GM21619 (cell line): ENCODE results near the gene TCF12.
"Not testable (repeated sequence)": the region's sequence is repeated elsewhere in the genome, so short reads cannot be mapped to it uniquely, and the experiment has no call there.

ENCODE experiments used
- ATAC-seq: cut with Tn5 transposase; IDR thresholded peaks from one replicate; pipeline ENCODE4 v1.9.1; 2021; ENCODE audit not compliant: unreplicated experiment

TCF12 gene

DNA sequence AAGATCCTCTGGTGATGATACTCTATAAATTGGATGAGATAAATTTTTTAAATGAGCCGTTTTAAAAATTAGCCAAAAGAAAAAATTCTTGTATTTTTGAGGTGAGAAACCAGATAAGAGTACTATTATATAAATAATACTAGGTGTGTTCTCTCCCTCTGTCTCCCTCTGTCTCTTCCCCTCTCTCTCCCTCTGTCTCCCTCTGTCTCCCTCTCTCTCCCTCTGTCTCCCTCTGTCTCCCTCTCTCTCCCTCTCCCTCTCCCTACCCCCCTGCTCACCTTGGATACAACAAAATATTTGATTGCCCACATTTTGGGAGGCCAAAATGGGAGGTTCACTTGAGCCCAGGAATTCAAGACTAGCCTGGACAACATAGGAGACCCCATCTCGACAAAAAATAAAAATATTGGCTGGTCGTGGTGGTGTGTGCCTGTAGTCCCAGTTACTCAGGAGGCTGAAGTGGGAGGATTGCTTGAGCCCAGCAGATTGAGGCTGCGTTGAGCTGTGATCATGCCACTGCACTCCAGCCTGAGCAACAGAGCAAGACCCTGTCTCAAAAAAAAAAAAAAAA lies 168.5 kb downstream of the TCF12 start:
- ATAC-seq: no peak

- no peak for ATAC-seq
These were observed 171.5 kb downstream of the TCF12 start for GRCh38 chr15:57089815-57090495.

GRCh38 chr15:57090496-57090859 lies 172.0 kb downstream of the TCF12 start:
- no peak for ATAC-seq

DNA sequence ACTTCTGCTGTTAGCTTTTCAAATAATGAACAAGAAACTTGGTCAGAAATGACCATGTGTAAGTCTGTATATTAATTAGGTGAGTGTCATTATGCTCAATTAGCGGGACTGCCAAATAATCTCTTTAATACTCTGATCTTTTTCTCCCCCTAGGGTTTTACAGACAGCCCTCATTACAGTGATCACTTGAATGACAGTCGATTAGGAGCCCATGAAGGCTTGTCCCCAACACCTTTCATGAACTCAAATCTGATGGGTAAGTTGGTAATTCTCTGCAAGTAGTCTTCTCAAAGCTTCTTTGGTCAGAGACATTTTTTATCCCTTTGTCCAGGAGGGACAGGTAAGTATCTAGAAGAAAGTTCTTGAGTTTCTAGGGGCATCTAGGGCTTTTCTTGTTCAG lies 173.2 kb downstream of the TCF12 start:
- no peak for ATAC-seq

- no peak for ATAC-seq
These were observed 173.8 kb downstream of the TCF12 start for GRCh38 chr15:57092252-57092651.

DNA sequence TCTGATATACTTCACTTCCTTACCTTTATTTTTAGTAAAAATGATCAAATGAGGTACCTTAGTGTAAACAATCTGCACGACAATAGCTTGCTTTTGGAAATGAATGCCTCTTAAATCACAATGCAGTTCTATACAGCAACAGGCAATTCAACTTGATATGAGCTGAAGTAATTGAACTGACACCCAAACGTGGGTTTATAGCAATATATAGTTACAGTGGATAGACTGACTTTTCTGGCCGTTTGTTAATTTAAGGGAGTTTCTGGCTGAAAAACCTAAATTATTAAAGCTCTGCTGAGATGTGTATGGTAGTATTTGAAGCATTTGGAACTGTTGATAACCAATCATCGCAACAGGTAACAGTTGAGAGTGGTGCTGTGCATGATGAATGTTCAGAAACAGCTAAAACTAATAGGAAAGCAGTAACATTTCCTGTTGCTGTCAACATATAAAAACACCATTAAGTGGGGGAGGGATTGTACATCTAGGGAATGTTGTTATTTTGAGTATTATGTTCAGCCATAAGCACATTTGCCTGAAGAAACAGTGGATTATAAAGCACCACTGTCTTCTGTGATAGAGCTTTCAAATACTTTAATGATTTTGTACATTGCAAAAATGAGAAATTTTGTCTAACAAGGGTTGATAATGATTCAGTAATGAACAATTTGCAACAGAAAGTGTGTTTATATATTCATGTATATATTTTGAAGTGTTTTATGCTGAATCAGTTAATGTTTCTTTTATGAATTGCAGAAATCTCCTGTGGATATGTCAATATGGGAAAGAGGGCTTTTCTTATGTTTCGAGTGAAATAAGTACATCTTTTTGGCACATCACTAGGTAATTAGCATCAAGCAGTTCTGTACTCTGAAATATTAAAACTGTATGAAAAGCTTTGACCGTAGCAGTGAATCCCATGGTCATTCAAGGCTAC lies 176.1 kb downstream of the TCF12 start:
- ATAC-seq: no peak

DNA sequence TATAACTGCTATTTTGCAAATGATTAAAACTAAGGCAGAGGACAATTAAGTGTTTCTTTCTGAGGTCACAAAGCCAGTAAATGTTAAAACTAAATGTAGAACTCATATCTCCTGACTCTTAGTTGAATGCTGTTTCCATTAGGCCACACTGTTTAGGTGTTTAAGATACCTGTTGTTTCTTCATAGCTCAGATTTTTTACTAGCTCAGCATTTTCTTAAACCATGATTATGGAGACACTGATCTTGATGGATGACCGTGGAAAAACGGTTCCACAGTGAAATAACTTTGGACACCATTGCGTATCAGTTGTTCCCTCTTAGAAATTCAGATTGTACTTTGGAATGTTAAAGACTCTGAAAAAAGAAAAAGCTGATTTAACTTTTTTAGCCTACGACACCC lies 177.5 kb downstream of the TCF12 start:
- no peak for ATAC-seq

DNA sequence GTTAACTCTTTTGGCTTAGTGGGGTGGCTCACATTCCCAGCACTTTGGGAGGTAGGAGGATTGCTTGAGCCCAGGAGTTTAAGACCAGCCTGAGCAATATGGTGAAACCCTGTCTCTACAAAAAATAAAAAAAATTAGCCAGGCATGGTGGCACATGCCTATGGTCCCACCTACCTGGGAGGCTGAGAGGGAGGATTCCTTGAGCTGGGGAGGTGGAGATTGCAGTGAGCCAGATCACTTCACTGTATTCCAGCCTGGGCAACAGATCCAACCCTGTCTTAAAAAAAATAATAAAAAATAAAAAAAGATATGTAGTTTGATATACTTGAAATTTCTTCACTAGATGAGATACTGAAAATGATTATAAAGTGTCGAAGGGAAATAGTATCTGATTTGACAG lies 178.8 kb downstream of the TCF12 start:
- no peak for ATAC-seq

DNA sequence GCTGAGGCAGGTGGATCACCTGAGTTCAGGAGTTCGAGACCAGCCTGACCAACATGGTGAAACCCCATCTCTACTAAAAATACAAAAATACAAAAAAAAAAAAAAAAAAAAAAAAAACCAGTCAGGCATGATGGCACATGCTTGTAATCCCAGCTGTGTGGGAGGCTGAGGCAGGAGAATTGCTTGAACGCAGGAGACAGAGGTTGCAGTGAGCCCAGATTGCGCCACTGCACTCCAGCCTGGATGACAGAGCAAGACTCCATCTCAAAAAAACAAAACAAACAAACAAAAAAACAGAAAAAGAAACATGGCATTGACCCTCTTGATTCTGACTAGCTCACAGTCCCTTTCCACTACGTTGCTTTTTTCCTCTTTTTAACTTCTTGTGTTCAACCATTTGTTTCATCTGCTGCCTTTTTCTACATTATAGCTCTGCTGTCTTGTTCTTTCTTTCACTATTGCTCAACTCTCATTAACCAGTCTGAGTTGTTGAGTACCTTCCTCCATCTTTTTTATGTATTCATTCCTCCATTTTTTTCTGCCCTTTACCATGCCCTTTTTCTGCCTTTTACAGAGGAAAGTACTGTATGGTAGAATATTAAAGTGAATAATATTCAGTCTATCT lies 179.6 kb downstream of the TCF12 start:
- not testable (repeated sequence) for ATAC-seq

- no peak for ATAC-seq
These were observed 180.5 kb downstream of the TCF12 start for GRCh38 chr15:57098896-57099295.

- no peak for ATAC-seq
These were observed 181.7 kb downstream of the TCF12 start for GRCh38 chr15:57100136-57100539.

- ATAC-seq: no peak
These were observed 184.4 kb downstream of the TCF12 start for GRCh38 chr15:57102858-57103257.

DNA sequence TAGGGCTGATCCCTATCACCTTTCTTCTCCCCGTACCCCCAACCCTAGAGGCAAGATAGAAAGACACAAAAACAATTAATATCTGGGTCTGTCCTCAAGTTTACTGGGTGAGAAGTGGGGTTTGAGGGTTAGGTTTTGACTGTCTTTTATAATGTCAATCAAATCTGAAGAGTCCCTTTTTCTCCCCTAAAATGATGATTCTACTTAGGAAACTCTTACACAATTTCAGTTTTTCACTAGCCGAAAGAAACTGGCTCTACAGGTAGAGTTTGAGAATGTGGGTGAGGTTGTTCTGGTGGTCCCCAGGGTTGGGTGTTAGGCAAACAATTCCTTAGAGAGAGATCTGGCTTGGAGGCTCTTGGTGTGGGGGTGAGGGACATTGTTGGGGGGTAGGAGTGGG lies 189.9 kb downstream of the TCF12 start:
- ATAC-seq: no peak

DNA sequence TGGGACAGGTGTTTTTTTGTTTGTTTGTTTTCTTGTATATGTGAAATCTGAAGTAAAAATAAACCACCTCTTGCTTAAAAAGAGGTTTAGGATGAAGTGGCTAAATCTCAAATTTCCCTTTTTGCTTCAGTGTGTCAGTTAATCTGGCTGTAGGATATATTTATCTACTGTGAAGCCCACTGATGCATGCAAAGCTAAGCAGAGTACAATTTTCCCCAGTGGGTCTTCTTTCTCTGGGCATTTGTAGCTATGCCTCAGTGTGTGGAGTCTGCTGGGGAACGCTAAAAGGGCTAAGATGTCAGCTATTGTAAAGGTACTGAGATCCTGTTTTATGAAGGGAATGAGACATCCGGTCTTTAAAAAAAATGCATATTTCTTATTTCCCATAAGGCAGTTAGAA lies 190.6 kb downstream of the TCF12 start:
- no peak for ATAC-seq

DNA sequence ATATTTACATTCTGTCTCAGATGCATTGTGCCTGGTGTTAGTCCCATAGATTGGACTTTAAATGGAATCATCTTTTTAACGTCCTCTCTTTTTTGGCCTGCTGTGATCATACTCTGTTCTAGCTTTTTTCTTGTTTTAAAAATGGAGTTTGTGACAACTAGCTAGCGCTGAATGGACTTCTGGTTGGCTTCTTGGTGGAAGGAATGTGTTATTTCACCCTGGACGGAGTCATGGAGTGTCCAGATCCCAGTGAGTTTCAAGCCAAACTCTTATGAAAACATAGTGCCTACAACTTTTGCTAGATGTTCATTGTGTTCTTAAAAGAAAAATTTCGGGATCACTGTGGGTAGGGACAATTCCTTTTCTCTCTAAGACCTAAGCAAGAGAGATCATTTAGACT lies 192.6 kb downstream of the TCF12 start:
- no peak for ATAC-seq

- ATAC-seq: no peak
These were observed 193.7 kb downstream of the TCF12 start for GRCh38 chr15:57112178-57112577.

DNA sequence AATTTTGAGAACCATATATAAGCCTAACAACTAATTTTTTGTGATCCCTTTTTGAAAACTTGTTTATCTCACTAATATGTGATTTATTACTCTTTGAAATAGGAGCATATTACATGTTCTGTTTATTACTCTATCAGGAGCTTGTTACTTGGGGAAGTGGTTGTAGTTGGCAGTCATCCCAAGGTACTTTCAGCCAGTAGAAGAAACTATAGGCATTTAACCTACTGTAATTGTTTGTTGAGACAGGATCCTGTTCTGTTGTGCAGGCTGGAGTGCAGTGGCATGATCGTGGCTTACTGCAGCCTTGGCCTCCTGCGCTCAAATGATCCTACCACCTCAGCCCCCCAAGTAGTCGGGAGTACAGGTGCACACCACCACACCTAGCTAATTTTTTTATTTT lies 195.6 kb downstream of the TCF12 start:
- no peak for ATAC-seq

GRCh38 chr15:57118013-57118799 lies 199.8 kb downstream of the TCF12 start:
- ATAC-seq: no peak

DNA sequence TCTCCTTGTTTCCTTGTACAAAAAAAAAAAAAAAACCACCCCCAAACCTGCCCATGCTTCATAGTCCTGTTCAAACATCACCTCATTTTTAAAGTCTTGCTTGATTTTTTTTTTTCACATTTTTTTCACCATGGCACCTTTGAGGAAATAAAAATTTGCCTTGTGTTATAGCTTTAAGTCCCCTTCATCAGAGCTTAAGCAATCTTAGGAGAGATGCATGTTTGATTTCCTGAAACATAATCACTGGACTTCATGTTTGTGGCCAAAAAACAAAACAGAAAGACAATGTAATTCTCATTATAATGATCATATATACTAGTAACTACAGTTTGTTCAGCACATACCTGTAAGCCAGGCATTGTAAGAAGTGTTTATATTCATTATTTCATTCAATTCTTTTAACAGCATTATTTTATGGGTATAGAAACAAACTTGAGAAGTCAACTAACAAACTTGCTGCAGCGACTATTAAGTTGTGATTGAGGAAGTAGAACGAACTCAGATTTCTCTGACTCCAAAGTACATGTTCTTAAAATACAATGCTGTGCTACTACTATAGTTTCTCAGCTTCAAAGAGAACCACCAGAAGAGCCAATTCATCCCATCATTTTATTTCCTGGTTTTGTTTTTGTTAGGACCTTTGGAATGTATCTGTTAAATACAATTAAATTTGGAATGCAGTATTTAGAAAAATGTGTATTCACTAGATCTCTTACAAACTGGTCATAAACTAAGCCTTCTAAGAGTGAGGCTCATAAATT lies 203.8 kb downstream of the TCF12 start:
- no peak for ATAC-seq

- no peak for ATAC-seq
These were observed 205.6 kb downstream of the TCF12 start for GRCh38 chr15:57124036-57124435.
